Measurements from ENCODE around the gene ACKR1. TPM values are rescaled to one million over a fixed set of nuclear protein-coding genes. Genes with fewer than 3 reads are reported as not detected.

ACKR1 gene
- 1.3 TPM for polyA plus RNA-seq (2012; ENCODE audit: low read depth, missing spikeins)

- FAIRE-seq (no peak), DNase-seq (ENCODE audit: insufficient read length, low spot score) (no peak)
- TF ChIP-seq PAX5 (IDR thresholded peaks at IDR 0.05; ENCODE audit: insufficient read depth, low read length, severe bottlenecking) (no peak), POU2F2 (IDR thresholded peaks at IDR 0.05; ENCODE audit: low read depth, low read length) (no peak), POLR2AphosphoS5 (IDR thresholded peaks at IDR 0.05; ENCODE audit: low read depth, low read length) (no peak), TAF1 (IDR thresholded peaks at IDR 0.05; ENCODE audit: low read depth, low read length) (no peak), SPI1 (IDR thresholded peaks at IDR 0.05; ENCODE audit: low read depth, low read length) (no peak), POLR2A (IDR thresholded peaks at IDR 0.05; ENCODE audit: low read depth, low read length) (no peak)
These were observed at the start of gene ACKR1 for GRCh38 chr1:159204161-159205141. Gene ACKR1 (plus strand): TSS chr1:159204875. CDS start chr1:159204960, 85 bp downstream.

- no peak for TF ChIP-seq POU2F2 (IDR thresholded peaks at IDR 0.05; ENCODE audit: low read depth, low read length)
- no peak for DNase-seq (ENCODE audit: insufficient read length, low spot score)
- FAIRE-seq: peak; percentile 97
These were observed 43.5 kb upstream of the ACKR1 start for GRCh38 chr1:159161001-159161718.

- FAIRE-seq: no peak
- no peak for TF ChIP-seq POLR2A (IDR thresholded peaks at IDR 0.05; ENCODE audit: low read depth, low read length)
- TF ChIP-seq POLR2AphosphoS5 (IDR thresholded peaks at IDR 0.05; ENCODE audit: low read depth, low read length): no peak
- TF ChIP-seq TAF1 (IDR thresholded peaks at IDR 0.05; ENCODE audit: low read depth, low read length): no peak
- no peak for TF ChIP-seq POU2F2 (IDR thresholded peaks at IDR 0.05; ENCODE audit: low read depth, low read length)
- no peak for DNase-seq (ENCODE audit: insufficient read length, low spot score)
These were observed 43.0 kb upstream of the ACKR1 start for GRCh38 chr1:159161719-159162026.

- DNase-seq (ENCODE audit: insufficient read length, low spot score): no peak
- FAIRE-seq: no peak
- TF ChIP-seq POU2F2 (IDR thresholded peaks at IDR 0.05; ENCODE audit: low read depth, low read length) (no peak), PAX5 (IDR thresholded peaks at IDR 0.05; ENCODE audit: insufficient read depth, low read length, severe bottlenecking) (no peak), POLR2AphosphoS5 (IDR thresholded peaks at IDR 0.05; ENCODE audit: low read depth, low read length) (no peak), SPI1 (IDR thresholded peaks at IDR 0.05; ENCODE audit: low read depth, low read length) (peak; percentile 52; the same call in 1 of the 2 replicates), POLR2A (IDR thresholded peaks at IDR 0.05; ENCODE audit: low read depth, low read length) (no peak), TAF1 (IDR thresholded peaks at IDR 0.05; ENCODE audit: low read depth, low read length) (no peak)
These were observed 42.0 kb upstream of the ACKR1 start for GRCh38 chr1:159162516-159163265.

GRCh38 chr1:159163614-159164228, 41.0 kb upstream of the ACKR1 start:
- DNase-seq (ENCODE audit: insufficient read length, low spot score) (no peak), FAIRE-seq (no peak)
- TF ChIP-seq POLR2A (IDR thresholded peaks at IDR 0.05; ENCODE audit: low read depth, low read length) (no peak), SPI1 (IDR thresholded peaks at IDR 0.05; ENCODE audit: low read depth, low read length) (no peak), POU2F2 (IDR thresholded peaks at IDR 0.05; ENCODE audit: low read depth, low read length) (no peak), TAF1 (IDR thresholded peaks at IDR 0.05; ENCODE audit: low read depth, low read length) (no peak), POLR2AphosphoS5 (IDR thresholded peaks at IDR 0.05; ENCODE audit: low read depth, low read length) (no peak), PAX5 (IDR thresholded peaks at IDR 0.05; ENCODE audit: insufficient read depth, low read length, severe bottlenecking) (no peak)

GRCh38 chr1:159168043-159168442, 36.6 kb upstream of the ACKR1 start:
- TF ChIP-seq POLR2A (IDR thresholded peaks at IDR 0.05; ENCODE audit: low read depth, low read length) (no peak), TAF1 (IDR thresholded peaks at IDR 0.05; ENCODE audit: low read depth, low read length) (no peak), POLR2AphosphoS5 (IDR thresholded peaks at IDR 0.05; ENCODE audit: low read depth, low read length) (no peak), POU2F2 (IDR thresholded peaks at IDR 0.05; ENCODE audit: low read depth, low read length) (no peak), SPI1 (IDR thresholded peaks at IDR 0.05; ENCODE audit: low read depth, low read length) (no peak), PAX5 (IDR thresholded peaks at IDR 0.05; ENCODE audit: insufficient read depth, low read length, severe bottlenecking) (no peak)

GRCh38 chr1:159170639-159171038, 34.0 kb upstream of the ACKR1 start:
- TF ChIP-seq POU2F2 (IDR thresholded peaks at IDR 0.05; ENCODE audit: low read depth, low read length): no peak
- no peak for TF ChIP-seq SPI1 (IDR thresholded peaks at IDR 0.05; ENCODE audit: low read depth, low read length)
- DNase-seq (ENCODE audit: insufficient read length, low spot score) (no peak), FAIRE-seq (no peak)

More at GRCh38 chr1:159168043-159168442, 36.6 kb upstream of the ACKR1 start:
- FAIRE-seq: no peak
- DNase-seq (ENCODE audit: insufficient read length, low spot score): no peak

- no peak for FAIRE-seq
- DNase-seq (ENCODE audit: insufficient read length, low spot score): no peak
- no peak for TF ChIP-seq POU2F2 (IDR thresholded peaks at IDR 0.05; ENCODE audit: low read depth, low read length)
- TF ChIP-seq POLR2A (IDR thresholded peaks at IDR 0.05; ENCODE audit: low read depth, low read length): no peak
- TF ChIP-seq SPI1 (IDR thresholded peaks at IDR 0.05; ENCODE audit: low read depth, low read length): no peak
- TF ChIP-seq POLR2AphosphoS5 (IDR thresholded peaks at IDR 0.05; ENCODE audit: low read depth, low read length): no peak
- no peak for TF ChIP-seq TAF1 (IDR thresholded peaks at IDR 0.05; ENCODE audit: low read depth, low read length)
- no peak for TF ChIP-seq PAX5 (IDR thresholded peaks at IDR 0.05; ENCODE audit: insufficient read depth, low read length, severe bottlenecking)
These were observed 33.4 kb upstream of the ACKR1 start, which contains the start of gene CADM3 for GRCh38 chr1:159171254-159171687. Gene CADM3 (plus strand): TSS chr1:159171615. CDS start chr1:159171766, 151 bp downstream.
